T-helper 1 cell treated with Interleukin-12 subunit alpha and Interleukin-12 subunit beta and Interleukin-4 antibody, amounts not matched to agents 30 μg/mL and 1 μg/mL, for 36 hours (primary cell): Measurements from ENCODE around the gene FLNC.

Experiments
- H3K27ac Mint-ChIP-seq: one replicate; pipeline ENCODE4 v1.8.0; 2021; ENCODE audit warnings: mild to moderate bottlenecking, mixed read lengths
- H3K27me3 Mint-ChIP-seq: one replicate; pipeline ENCODE4 v1.8.0; 2021; ENCODE audit warnings: low read depth, mixed read lengths
- H3K36me3 Mint-ChIP-seq: one replicate; pipeline ENCODE4 v1.8.0; 2021; ENCODE audit warnings: low read depth, mixed read lengths
- H3K4me1 Mint-ChIP-seq: one replicate; pipeline ENCODE4 v1.8.0; 2021; ENCODE audit warnings: low read depth, mixed read lengths
- H3K4me3 Mint-ChIP-seq: one replicate; pipeline ENCODE4 v1.8.0; 2021; ENCODE audit warnings: mild to moderate bottlenecking, moderate library complexity, mixed read lengths
- H3K9me3 Mint-ChIP-seq: one replicate; pipeline ENCODE4 v1.8.0; 2021; ENCODE audit warnings: mixed read lengths

The FLNC gene

GRCh38 chr7:128899392-128899791, 69.2 kb downstream of the FLNC start:
- Mint-ChIP-seq H3K9me3 (peaks cover 4% of the 10 kb centered on the region), H3K4me1 (no peaks in the 10 kb centered on the region), H3K4me3 (no peak overlapping the region), H3K36me3 (peaks cover 2% of the 10 kb centered on the region), H3K27ac (no peak overlapping the region), H3K27me3 (peaks cover 4% of the 10 kb centered on the region)

- peaks cover 4% of the 10 kb centered on the region for H3K9me3 Mint-ChIP-seq
- H3K4me1 Mint-ChIP-seq: no peaks in the 10 kb centered on the region
- peaks cover 2% of the 10 kb centered on the region for H3K36me3 Mint-ChIP-seq
- H3K27me3 Mint-ChIP-seq: peaks cover 9% of the 10 kb centered on the region
- no peak overlapping the region for H3K4me3 Mint-ChIP-seq
- no peak overlapping the region for H3K27ac Mint-ChIP-seq
These were observed 70.0 kb downstream of the FLNC start for GRCh38 chr7:128900237-128900636.

GRCh38 chr7:128902761-128903585, 72.8 kb downstream of the FLNC start:
- peaks cover 17% of the 10 kb centered on the region for H3K27me3 Mint-ChIP-seq
- no peak overlapping the region for H3K4me3 Mint-ChIP-seq
- H3K9me3 Mint-ChIP-seq: peaks cover 4% of the 10 kb centered on the region
- H3K4me1 Mint-ChIP-seq: no peaks in the 10 kb centered on the region
- no peak overlapping the region for H3K27ac Mint-ChIP-seq
- H3K36me3 Mint-ChIP-seq: peaks cover 2% of the 10 kb centered on the region

- H3K36me3 Mint-ChIP-seq: no peaks in the 10 kb centered on the region
- H3K4me3 Mint-ChIP-seq: no peak overlapping the region
- peaks cover 18% of the 10 kb centered on the region for H3K27me3 Mint-ChIP-seq
- H3K9me3 Mint-ChIP-seq: no peaks in the 10 kb centered on the region
- no peaks in the 10 kb centered on the region for H3K4me1 Mint-ChIP-seq
- no peak overlapping the region for H3K27ac Mint-ChIP-seq
These were observed 73.6 kb downstream of the FLNC start for GRCh38 chr7:128903621-128904361.

- H3K27ac Mint-ChIP-seq: no peak overlapping the region
- no peak overlapping the region for H3K4me3 Mint-ChIP-seq
- H3K36me3 Mint-ChIP-seq: no peaks in the 10 kb centered on the region
- no peaks in the 10 kb centered on the region for H3K9me3 Mint-ChIP-seq
- H3K4me1 Mint-ChIP-seq: no peaks in the 10 kb centered on the region
- peaks cover 26% of the 10 kb centered on the region for H3K27me3 Mint-ChIP-seq
These were observed 74.4 kb downstream of the FLNC start for GRCh38 chr7:128904381-128905197.

- Mint-ChIP-seq H3K27me3 (peaks cover 38% of the 10 kb centered on the region), H3K9me3 (no peaks in the 10 kb centered on the region), H3K36me3 (no peaks in the 10 kb centered on the region), H3K27ac (no peak overlapping the region), H3K4me3 (no peak overlapping the region), H3K4me1 (no peaks in the 10 kb centered on the region)
These were observed 76.0 kb downstream of the FLNC start for GRCh38 chr7:128906001-128906765.

GRCh38 chr7:128906766-128907559, 76.8 kb downstream of the FLNC start:
- Mint-ChIP-seq H3K27me3 (peaks cover 43% of the 10 kb centered on the region), H3K36me3 (no peaks in the 10 kb centered on the region), H3K27ac (no peak overlapping the region), H3K4me1 (no peaks in the 10 kb centered on the region), H3K9me3 (no peaks in the 10 kb centered on the region), H3K4me3 (no peak overlapping the region)
